HepG2 (cell line): ENCODE results near the gene AKIP1. TPM values are rescaled to one million over a fixed set of nuclear protein-coding genes. Genes with fewer than 3 reads are reported as not detected.

Experiments used
- AFF4 ChIP-seq: sonication (generic); formaldehyde crosslinking; IDR thresholded peaks from 2 replicates; pipeline ENCODE4 v1.4.0; 2020; ENCODE audit warnings: missing genetic modification reagents
- ARID5B ChIP-seq: IDR thresholded peaks from 2 replicates; pipeline ENCODE4 v1.4.0; 2020; ENCODE audit warnings: mild to moderate bottlenecking, missing genetic modification reagents
- IKZF5 ChIP-seq: IDR thresholded peaks from 2 replicates; pipeline ENCODE4 v1.6.1; 2018; ENCODE audit warnings: missing genetic modification reagents, mild to moderate bottlenecking, missing compliant biosample characterization
- KLF15 ChIP-seq: sonication (generic); formaldehyde crosslinking; IDR thresholded peaks from 2 replicates; pipeline ENCODE4 v1.8.1; 2023; ENCODE audit warnings: borderline replicate concordance, mild to moderate bottlenecking, inconsistent platforms, missing genetic modification reagents, mixed read lengths
- MATR3 ChIP-seq: sonication (generic); formaldehyde crosslinking; IDR thresholded peaks from 2 replicates; pipeline ENCODE4 v1.4.0; 2020; ENCODE audit warnings: missing genetic modification reagents
- NFKBIZ ChIP-seq: IDR thresholded peaks from 2 replicates; pipeline ENCODE4 v1.6.1; 2018; ENCODE audit warnings: missing genetic modification reagents, missing compliant biosample characterization
- PHF21A ChIP-seq: sonication (generic); formaldehyde crosslinking; IDR thresholded peaks from 2 replicates; pipeline ENCODE4 v1.5.0; 2020; ENCODE audit warnings: mild to moderate bottlenecking, missing genetic modification reagents
- PRDM15 ChIP-seq: sonication (generic); formaldehyde crosslinking; IDR thresholded peaks from 2 replicates; pipeline ENCODE4 v1.4.0; 2020; ENCODE audit warnings: missing genetic modification reagents
- SRSF4 ChIP-seq: fragments of 200-400 bp; formaldehyde crosslinking; IDR thresholded peaks from one replicate; pipeline ENCODE4 v1.6.1; 2018; ENCODE audit warnings: mild to moderate bottlenecking, low read depth, low read length, moderate library complexity; ENCODE audit not compliant: poor library complexity, severe bottlenecking
- TGIF2 ChIP-seq: IDR thresholded peaks from 2 replicates; pipeline ENCODE4 v1.6.1; 2016; ENCODE audit warnings: control low read depth, missing compliant biosample characterization
- ZNF281 ChIP-seq: sonication (generic); formaldehyde crosslinking; IDR thresholded peaks from 2 replicates; pipeline ENCODE4 v1.4.0; 2020; ENCODE audit warnings: missing genetic modification reagents, borderline replicate concordance
- ZNF777 ChIP-seq: sonication (generic); formaldehyde crosslinking; IDR thresholded peaks from 2 replicates; pipeline ENCODE4 v1.4.0; 2020; ENCODE audit warnings: missing genetic modification reagents
- ZNF792 ChIP-seq: IDR thresholded peaks from 2 replicates; pipeline ENCODE4 v1.6.1; 2016
- polyA plus RNA-seq, 8 experiments: library from polyadenylated mRNA; depleted of rRNA in 3 of 8; stranded (reverse) in 7 of 8; unstranded in 1 of 8; fragments of >200 nt; fragmentation: Illumina TruSeq in 4 of 8; extraction: Trizol in 4 of 8; gene quantifications; 2 replicates each; pipeline versions ENCODE4 v1.2.1 to v1.2.3, GENCODE V29; 2011 to 2016; ENCODE audit warnings: low read depth in 4 of 8, missing spikeins in 1 of 8, mixed read lengths in 1 of 8; ENCODE audit not compliant: insufficient read depth in 1 of 8
- total RNA-seq, 5 experiments: library from RNA; depleted of rRNA; stranded (reverse); fragments of >200 nt; fragmentation: Illumina TruSeq; extraction: Trizol; gene quantifications; 2 replicates each; pipeline ENCODE4 v1.2.3, GENCODE V29; 2016; ENCODE audit warnings: low read depth in 1 of 5

AKIP1 gene
- total and polyA plus RNA-seq, 2 of the 13 experiments (the other 11 are each of a cell fraction or from before 2014, with no cell fraction given): 10.0 to 20.3 TPM

GRCh38 chr11:8870411-8871170 is 40.4 kb upstream of the AKIP1 start (continued):
- TF ChIP-seq IKZF5 (no peak), SRSF4 (no peak), TGIF2 (no peak), ZNF792 (CRISPR knock-in tag) (no peak), ARID5B (CRISPR knock-in tag) (no peak), NFKBIZ (CRISPR knock-in tag) (no peak), MATR3 (no peak), AFF4 (no peak), KLF15 (no peak), ZNF777 (CRISPR knock-in tag) (0 out of 2 replicates have a peak, but pooled peaks have one; percentile 33), PHF21A (CRISPR knock-in tag) (no peak), PRDM15 (CRISPR knock-in tag) (no peak), ZNF281 (CRISPR knock-in tag) (no peak)
